HG03025 (cell line): Measurements from ENCODE around the gene SPATA7.

Experiments used
- ATAC-seq: cut with Tn5 transposase; IDR thresholded peaks from one replicate; pipeline ENCODE4 v1.9.1; 2021; ENCODE audit warnings: mild to moderate bottlenecking, moderate library complexity; ENCODE audit not compliant: unreplicated experiment, low FRiP score

SPATA7 gene

DNA sequence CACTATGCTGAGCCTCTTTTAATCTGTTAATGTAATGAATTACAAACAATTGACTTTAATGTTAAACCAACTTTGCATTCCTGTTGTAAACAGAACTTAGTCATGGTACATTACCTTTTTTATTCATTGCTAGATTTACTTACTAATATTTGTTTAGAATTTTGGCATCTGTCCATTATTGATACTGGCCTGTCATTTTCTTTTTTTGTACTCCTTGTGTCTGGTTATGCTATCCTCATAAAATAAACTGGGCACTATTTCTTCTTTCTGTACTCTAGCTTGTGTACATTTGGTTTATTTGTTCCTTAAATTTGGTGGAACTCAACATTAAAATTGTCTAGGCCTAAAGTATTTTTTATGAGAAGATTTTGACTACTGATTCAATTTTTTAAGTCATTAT lies 32.1 kb downstream of the SPATA7 start:
- no peak for ATAC-seq

GRCh38 chr14:88420187-88420586 lies 34.7 kb downstream of the SPATA7 start:
- ATAC-seq = no peak

DNA sequence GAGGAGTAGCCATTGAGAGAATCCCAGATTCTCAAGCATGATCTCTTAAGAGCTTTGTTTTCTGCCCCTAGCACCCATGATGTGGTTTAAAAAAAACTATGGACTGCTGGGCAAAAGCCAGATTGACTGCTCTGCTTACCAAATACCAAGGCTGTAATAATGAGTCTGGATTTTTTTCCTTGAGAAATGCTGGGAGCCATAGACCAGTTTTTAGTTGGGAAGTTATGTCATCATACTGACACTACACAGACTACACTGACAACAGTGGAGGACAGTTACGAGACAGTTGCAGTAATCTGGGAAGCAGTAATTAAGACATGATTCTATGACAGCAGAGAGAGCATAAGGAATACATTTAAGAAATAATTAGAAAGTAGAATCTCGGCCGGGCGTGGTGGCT lies 35.8 kb downstream of the SPATA7 start:
- ATAC-seq = no peak

DNA sequence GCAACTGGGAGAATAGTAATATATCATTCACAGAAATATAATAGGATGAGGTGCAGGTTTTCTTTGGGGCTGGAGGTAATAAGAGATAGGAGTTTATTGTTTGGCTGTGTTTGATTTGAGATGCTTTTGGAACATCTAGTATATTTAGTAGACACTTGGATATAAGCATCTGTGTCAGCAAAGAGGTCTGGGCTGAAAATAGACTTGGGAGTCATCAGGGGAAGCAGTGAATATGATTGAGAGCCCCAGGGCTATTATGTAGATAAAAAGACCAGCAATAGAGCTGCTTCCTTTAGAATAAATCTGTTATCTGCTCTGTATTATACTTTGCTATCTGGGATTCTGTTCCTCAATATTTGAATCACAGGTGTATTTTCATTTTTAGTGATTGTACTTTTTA lies 36.6 kb downstream of the SPATA7 start:
- ATAC-seq = no peak

DNA sequence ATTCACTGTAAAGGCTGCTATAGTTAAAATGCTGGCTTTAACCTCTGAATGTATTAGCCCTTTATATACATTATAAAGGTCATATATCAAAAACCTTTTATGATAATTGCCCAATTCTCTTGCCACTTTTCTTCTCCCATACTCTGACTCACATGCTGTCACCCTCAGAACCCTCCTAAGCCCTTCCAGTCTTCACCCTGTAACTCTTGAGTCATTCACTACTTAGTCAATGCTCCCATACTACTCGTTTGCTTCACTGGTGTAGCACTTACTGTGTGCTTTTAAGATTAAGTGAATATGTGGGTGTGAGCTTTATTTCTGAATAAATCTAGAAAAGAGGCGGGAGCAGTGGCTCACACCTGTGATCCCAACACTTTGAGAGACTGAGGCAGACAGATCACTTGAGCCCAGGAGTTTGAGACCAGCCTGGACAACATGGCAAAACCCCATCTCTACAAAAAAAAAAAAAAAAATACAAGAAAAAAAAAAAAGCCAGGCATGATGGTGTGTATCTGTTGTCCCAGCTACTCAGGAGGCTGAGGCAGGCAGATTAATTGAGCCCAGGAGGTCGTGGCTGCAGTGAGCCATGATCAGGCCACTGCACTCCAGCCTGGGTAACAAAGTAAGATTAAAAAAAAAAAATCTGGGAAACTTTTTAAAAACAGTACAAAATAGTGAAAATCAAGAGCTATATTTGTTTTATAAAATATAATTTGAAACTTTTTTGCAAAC lies 37.6 kb downstream of the SPATA7 start:
- no peak for ATAC-seq

DNA sequence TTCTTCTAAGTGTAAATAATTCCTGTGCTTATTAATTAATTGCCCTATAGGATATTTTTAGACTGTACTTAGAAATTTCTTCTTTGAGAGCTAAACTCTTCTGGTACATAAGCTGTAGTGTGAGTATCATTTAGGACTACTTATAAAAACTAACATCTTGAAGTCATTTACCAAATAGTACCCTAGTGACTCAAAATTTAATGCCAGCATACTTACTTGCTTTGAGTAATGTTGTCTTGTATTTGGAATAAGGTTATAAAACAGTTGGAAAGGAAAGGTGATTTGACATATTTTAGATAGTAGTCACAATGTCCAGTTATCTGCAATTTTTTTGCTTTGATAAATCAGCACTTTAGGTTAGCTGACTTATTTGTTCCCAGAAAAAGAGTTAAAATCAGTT lies 39.1 kb downstream of the SPATA7 start:
- no peak for ATAC-seq

GRCh38 chr14:88426271-88426670 lies 40.8 kb downstream of the SPATA7 start:
- ATAC-seq = no peak

DNA sequence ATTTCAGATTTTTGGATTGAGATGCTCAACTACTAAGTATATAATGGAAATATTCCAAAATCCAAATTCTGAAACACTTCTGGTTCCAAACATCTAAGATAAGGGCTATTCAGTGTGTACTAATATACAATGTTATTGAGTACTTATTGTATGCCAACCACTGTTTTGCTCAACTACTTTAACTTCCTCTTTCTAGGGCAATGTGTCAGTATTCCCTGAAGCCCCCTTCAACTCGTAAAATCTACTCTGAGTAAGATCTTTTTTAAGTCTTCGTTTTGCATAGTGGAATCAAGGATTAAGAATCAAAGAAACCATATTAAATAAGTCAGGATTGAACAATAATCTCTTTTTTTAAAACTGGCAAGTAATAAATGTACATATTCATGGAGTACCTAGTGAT lies 45.5 kb downstream of the SPATA7 start:
- no peak for ATAC-seq

GRCh38 chr14:88437658-88438057 lies 52.2 kb downstream of the SPATA7 start:
- ATAC-seq = no peak

- ATAC-seq = no peak
Observed at GRCh38 chr14:88439088-88439487, 53.6 kb downstream of the SPATA7 start.

DNA sequence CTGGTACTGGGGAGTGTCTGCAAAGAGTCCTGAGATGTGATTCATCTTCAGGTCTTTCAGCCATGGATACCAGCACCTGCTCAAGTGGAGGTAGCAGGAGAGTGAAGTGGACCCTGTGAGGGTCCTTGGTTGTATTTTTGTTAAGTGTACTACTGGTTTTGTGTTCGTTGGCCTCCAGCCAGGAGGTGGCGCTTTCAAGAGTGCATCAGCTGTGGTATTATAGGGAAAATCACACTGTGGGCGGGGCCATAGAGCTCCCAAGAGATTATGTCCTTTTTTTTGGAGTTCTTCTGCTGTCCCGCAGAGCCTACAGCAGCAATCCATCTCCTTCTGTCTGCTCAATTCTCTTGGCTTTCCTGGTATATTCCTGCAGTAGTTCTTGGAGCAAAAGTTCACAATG lies 66.8 kb downstream of the SPATA7 start:
- no peak for ATAC-seq

GRCh38 chr14:88454886-88455285 lies 69.4 kb downstream of the SPATA7 start:
- ATAC-seq = no peak

- ATAC-seq = no peak
Observed at GRCh38 chr14:88463318-88463717, 77.9 kb downstream of the SPATA7 start.

- no peak for ATAC-seq
Observed at GRCh38 chr14:88468406-88468805, 82.9 kb downstream of the SPATA7 start.

DNA sequence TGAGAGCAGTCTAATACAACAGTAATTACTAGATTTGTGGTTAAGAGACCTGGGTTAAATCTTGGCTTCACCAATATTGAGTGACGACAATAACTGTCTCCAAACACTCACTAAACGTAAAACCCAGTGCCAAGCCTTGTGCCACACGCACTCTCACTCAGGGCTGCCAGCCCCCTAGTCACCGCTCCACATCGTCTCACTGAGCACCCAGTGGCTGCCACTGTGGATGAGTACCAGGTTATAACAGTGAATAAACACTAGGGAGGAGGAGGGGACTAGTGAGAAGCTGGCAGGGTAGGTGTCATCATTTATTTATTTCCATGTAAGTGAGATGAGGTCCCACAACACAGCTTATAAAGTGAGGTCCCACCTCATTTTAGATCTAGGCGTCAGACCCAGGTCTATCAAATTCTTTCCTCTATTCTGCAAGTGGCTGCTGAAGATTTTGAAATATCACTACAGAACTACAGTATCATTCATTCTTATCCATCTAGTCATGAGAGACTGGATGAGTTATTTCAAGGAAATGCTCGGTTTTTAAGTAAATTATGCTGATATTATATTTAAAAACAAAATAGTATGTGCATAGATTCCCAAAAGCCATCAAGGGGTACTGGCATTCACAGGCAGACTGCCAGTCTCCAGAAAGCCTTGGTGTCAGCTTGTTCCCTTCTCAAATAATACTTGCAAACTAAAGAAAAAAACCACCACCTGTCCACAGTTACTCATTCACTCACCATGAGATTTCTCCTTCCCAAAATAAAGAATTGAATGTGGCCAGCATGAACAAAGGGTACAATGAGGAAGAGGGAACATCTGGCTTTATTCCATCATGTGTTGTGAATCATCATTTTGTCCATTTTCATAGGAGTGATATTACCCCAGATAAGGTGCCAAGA lies 85.3 kb downstream of the SPATA7 start:
- no peak for ATAC-seq

DNA sequence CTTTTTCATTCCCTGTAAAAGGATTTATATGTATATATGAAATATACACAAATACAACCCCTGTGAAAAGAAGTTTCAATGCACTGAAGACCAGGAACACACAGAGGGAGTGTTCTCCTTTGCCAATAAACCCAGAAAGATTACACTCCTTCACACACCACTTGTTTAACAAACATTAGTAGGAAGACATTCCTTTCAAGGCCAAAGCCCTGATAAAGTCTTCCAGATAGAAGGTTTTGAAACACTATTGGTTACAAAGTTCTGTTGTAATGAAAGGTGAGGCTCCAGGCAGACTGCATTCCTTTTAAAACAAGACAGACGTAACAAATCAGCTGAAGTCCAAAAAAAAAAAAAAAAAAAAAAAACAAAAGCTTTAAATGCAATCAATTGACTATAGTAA lies 88.3 kb downstream of the SPATA7 start:
- no peak for ATAC-seq

- ATAC-seq = no peak
Observed at GRCh38 chr14:88476214-88476774, 90.8 kb downstream of the SPATA7 start.

DNA sequence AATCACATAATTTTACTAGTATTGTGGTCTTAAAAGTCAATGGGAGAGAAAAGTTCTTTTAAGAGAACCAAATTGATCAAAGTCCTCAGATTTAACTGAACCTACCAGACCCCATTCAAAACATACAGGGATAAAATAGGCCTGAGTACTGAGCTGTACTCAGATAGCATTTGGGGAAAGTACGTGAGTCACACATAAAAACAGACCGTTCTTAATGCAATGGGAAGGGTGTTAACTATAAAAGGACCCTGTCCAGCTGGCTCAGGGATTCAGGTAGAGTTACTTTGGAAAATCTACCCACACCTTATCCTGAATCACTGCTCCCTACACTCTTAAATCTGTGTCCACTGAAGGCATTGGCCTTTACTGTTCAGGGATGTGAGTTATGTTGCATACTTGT lies 91.4 kb downstream of the SPATA7 start:
- ATAC-seq = no peak

DNA sequence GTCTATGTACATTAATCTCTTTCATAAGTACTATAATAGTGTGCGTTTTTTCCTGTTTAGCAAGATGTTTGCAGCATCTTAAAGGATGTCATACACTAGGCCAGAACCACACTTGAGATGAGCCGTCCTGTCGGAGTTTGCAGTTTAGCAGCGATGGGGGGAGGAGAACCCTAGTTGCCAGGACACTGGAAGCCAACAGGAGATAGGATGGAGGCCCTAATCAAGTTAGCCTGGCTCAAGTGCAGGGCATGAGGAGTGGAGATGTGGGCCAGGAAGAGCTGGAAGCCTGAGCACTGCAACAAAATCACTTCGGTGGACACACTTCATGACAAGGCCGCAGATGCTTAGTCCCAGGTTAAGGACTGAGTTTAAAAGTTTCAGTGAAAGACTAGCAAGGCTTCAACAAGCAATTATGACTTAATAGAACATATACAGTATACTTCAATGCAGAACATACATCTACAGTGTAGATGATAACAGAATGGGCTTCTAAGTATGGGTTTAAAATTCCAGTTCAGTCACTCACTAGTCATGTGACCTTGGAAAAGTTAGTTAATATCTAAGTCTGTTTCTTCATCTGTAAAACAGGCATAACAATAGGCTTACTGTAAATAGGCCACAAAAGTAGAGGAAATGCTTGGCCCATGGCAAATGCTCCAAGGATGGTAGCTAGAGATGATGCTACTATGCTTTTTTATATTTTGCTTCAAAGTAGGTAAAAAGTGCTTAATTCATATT lies 92.2 kb downstream of the SPATA7 start:
- ATAC-seq = no peak

GRCh38 chr14:88478931-88479330 lies 93.5 kb downstream of the SPATA7 start:
- no peak for ATAC-seq

DNA sequence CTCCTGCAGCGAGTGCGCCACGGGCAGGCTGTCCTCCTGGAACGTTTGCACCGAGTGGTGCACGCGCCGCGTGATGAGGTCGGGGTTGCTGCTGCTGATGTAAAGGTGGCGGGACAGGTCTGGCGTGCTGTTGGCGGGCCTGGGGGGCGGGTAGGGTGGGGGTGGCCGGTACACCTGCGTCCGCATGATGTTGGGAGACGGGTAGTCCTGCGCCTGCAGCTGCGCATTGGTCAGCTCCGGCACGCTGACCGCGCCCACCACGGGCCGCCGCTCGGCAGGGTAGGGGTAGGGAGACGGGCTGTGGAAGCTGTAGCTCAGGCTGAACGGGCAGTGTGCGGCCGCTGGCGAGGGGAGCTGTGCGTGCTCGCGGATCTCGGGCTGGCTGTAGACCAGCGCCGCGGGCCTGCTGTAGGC lies 94.1 kb downstream of the SPATA7 start:
- ATAC-seq = no peak
